ENCODE measurements around the gene TRIM63.
A peak's percentile ranks its signal among the peaks of the same experiment; 100 is the strongest.
"Not testable (repeated sequence)": the region's sequence is repeated elsewhere in the genome, so short reads cannot be mapped to it uniquely, and the experiment has no call there.

Gene TRIM63

DNA sequence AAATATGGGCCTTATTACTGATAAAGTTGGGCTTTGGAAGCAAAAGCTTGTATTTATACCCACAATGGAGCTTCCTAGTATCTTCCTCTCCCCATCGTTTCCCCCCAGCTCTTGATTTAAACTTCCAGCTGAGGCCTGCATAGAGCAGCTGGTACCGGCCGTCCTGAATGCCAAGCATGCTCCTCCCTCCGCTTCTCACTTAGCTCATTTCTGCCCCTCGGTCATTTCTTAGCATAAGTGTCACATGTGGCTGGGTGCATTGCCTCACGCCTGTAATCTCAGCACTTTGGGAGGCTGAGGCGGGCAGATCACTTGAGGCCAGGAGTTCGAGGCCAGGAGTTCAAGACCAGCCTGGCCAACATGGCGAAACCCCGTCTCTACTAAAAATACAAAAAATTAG is 32.8 kb upstream of the TRIM63 start:
- not testable (repeated sequence) for H3K4me3 ChIP-seq (ENCODE audit: extremely low read depth, insufficient read depth, low read length, poor library complexity, severe bottlenecking); H3K27ac ChIP-seq (ENCODE audit: low read depth, low read length, severe bottlenecking); H3K36me3 ChIP-seq (ENCODE audit: control insufficient read depth, insufficient read depth, low read length); H3K9me3 ChIP-seq (ENCODE audit: control insufficient read depth, low read length)
- H3K4me1 ChIP-seq (ENCODE audit: control insufficient read depth, insufficient read depth, low read length, poor library complexity, severe bottlenecking) = peaks cover 24% of the 10 kb centered on the region
- 76 to 86% methylated on average over 5 to 7 of the region's 10 CpGs for WGBS, 2 experiments (ENCODE audit: insufficient coverage in 2 of 2)

DNA sequence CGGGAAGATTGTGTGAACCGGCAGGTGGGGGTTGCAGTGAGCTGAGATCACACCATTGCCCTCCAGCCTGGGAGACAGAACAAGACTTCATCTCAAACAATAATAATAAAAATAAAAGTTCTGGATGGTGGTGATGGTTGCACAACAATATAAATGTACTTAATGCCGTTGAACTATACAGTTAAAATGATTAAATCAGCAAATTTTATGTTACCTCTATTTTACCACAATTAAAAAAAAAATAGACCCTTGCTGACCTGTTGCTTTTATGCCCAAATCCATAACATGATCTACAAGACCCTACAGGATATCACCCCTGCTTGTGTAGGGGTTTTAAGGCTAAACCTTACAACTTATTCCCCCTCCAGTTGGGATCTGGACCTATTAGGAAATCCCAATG is 32.4 kb upstream of the TRIM63 start:
- no peak overlapping the region for H3K4me3 ChIP-seq (ENCODE audit: extremely low read depth, insufficient read depth, low read length, poor library complexity, severe bottlenecking)
- H3K36me3 ChIP-seq (ENCODE audit: control insufficient read depth, insufficient read depth, low read length) = no peaks in the 10 kb centered on the region
- WGBS, 2 experiments (ENCODE audit: insufficient coverage in 2 of 2) = no CpG with 5 or more reads among the region's 3 CpGs
- H3K4me1 ChIP-seq (ENCODE audit: control insufficient read depth, insufficient read depth, low read length, poor library complexity, severe bottlenecking) = peaks cover 24% of the 10 kb centered on the region
- H3K9me3 ChIP-seq (ENCODE audit: control insufficient read depth, low read length) = no peaks in the 10 kb centered on the region
- H3K27ac ChIP-seq (ENCODE audit: low read depth, low read length, severe bottlenecking) = no peak overlapping the region

DNA sequence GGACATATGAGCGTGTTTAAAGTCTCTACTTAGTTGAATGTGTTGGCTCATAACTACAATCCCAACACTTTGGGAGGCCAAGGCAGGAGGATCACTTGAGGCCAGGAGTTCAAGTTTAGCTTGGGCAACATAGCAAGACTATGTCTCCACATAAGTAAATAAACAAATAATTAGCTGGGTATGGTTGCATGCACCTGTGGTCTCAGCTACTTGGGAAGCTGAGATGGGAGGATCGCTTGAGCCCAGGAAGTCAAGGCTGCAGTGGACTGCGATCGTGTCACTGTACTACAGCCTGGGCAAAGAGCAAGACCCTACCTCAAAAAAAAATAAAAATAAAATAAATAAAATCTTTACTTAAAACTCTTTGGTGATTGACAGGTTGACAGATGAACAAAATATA is 31.2 kb upstream of the TRIM63 start:
- Histone ChIP-seq H3K4me3 (ENCODE audit: extremely low read depth, insufficient read depth, low read length, poor library complexity, severe bottlenecking) (no peak overlapping the region), H3K27ac (ENCODE audit: low read depth, low read length, severe bottlenecking) (no peak overlapping the region), H3K4me1 (ENCODE audit: control insufficient read depth, insufficient read depth, low read length, poor library complexity, severe bottlenecking) (peaks cover 33% of the 10 kb centered on the region), H3K36me3 (ENCODE audit: control insufficient read depth, insufficient read depth, low read length) (no peaks in the 10 kb centered on the region), H3K9me3 (ENCODE audit: control insufficient read depth, low read length) (no peaks in the 10 kb centered on the region)
- WGBS, 2 experiments (ENCODE audit: insufficient coverage in 2 of 2) = 60 to 100% methylated on average over 1 of the region's 4 CpGs

- H3K9me3 ChIP-seq (ENCODE audit: control insufficient read depth, low read length) = no peaks in the 10 kb centered on the region
- no peaks in the 10 kb centered on the region for H3K36me3 ChIP-seq (ENCODE audit: control insufficient read depth, insufficient read depth, low read length)
- H3K4me1 ChIP-seq (ENCODE audit: control insufficient read depth, insufficient read depth, low read length, poor library complexity, severe bottlenecking) = peaks cover 37% of the 10 kb centered on the region
- no peak overlapping the region for H3K4me3 ChIP-seq (ENCODE audit: extremely low read depth, insufficient read depth, low read length, poor library complexity, severe bottlenecking)
- peak overlapping the region; percentile 17 for H3K27ac ChIP-seq (ENCODE audit: low read depth, low read length, severe bottlenecking)
Observed at GRCh38 chr1:26097696-26098095, 30.3 kb upstream of the TRIM63 start.

DNA sequence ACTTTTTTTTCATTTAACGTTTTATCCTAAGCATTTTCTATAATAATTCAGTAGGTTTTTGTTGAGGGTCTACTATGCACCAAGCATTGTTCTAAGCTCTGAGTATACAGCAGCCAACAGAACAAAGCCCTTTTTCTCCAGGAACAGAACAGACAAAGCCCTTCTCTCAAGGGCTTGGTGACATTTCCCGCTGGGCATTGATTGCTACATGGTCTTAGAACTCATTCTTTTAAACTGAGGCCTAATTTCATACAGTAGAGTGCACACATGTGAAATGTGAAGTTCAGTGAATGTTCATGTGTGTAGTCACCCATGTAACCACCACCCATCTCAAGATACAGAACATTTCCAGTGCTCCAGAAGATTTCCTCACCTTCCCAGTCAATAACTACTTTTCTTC is 29.0 kb upstream of the TRIM63 start:
- H3K4me3 ChIP-seq (ENCODE audit: extremely low read depth, insufficient read depth, low read length, poor library complexity, severe bottlenecking) = no peak overlapping the region
- H3K27ac ChIP-seq (ENCODE audit: low read depth, low read length, severe bottlenecking) = no peak overlapping the region
- H3K4me1 ChIP-seq (ENCODE audit: control insufficient read depth, insufficient read depth, low read length, poor library complexity, severe bottlenecking) = peaks cover 24% of the 10 kb centered on the region
- no CpG with 5 or more reads among the region's 2 CpGs for WGBS, 2 experiments (ENCODE audit: insufficient coverage in 2 of 2)
- H3K9me3 ChIP-seq (ENCODE audit: control insufficient read depth, low read length) = no peaks in the 10 kb centered on the region
- no peaks in the 10 kb centered on the region for H3K36me3 ChIP-seq (ENCODE audit: control insufficient read depth, insufficient read depth, low read length)

- Histone ChIP-seq H3K4me3 (ENCODE audit: extremely low read depth, insufficient read depth, low read length, poor library complexity, severe bottlenecking) (no peak overlapping the region), H3K4me1 (ENCODE audit: control insufficient read depth, insufficient read depth, low read length, poor library complexity, severe bottlenecking) (peaks cover 23% of the 10 kb centered on the region), H3K36me3 (ENCODE audit: control insufficient read depth, insufficient read depth, low read length) (no peaks in the 10 kb centered on the region), H3K9me3 (ENCODE audit: control insufficient read depth, low read length) (no peaks in the 10 kb centered on the region), H3K27ac (ENCODE audit: low read depth, low read length, severe bottlenecking) (peak overlapping the region; percentile 6)
- 17 to 42% methylated on average over 7 to 9 of the region's 17 CpGs for WGBS, 2 experiments (ENCODE audit: insufficient coverage in 2 of 2)
Observed at GRCh38 chr1:26094677-26095383, 27.4 kb upstream of the TRIM63 start.

DNA sequence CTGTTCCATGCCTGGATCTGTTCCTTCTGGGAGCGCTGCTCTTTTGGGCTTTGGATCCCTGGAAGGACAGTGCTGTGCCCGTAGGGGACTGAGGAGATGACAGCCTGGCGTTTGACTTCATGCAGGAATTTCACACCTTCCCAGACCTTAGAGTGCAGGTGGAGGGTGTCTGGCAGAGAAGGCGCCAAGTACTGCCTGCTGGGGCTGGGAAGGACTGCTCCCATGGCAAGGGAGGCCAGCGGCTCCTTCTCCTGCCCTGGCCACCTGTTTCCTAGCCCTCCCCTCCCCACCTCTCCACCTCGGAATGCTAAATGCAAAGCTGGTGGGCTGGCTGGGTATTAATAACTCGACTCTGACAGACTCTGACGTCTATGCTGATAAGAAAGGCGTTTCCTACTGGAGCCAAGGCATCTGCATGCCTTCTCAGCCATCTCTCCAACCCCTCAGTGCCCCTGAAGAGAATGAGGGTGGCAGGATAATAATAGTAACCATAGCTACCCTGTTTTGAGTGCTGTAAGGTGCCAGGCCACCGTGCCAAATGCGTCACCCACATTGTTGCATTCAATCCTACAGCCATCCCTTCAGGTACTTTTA is 26.7 kb upstream of the TRIM63 start:
- 16 to 23% methylated on average over 3 of the region's 11 CpGs for WGBS, 2 experiments (ENCODE audit: insufficient coverage in 2 of 2)

DNA sequence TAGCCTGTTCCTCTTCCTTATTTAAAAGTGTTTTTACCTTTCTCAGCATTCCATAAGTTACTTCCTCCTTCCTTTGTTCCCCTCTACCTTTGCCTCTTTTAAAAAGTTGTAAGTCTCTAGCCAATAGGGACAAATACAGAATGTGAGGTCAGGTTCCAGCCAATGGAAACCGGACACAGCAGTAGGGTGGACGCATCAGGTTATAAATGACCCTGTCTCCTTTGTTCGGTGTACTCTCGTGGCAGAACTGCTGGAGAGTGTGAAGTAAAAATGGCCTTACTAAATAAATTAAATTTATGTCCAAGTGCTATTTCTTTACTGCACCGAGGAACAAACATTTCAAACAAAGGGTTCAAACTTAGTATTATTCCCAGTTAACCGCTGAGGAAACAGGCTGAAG is 26.1 kb upstream of the TRIM63 start:
- 50 to 63% methylated on average over 1 to 4 of the region's 6 CpGs for WGBS, 2 experiments (ENCODE audit: insufficient coverage in 2 of 2)
- not testable (repeated sequence) for H3K9me3 ChIP-seq (ENCODE audit: control insufficient read depth, low read length); H3K4me3 ChIP-seq (ENCODE audit: extremely low read depth, insufficient read depth, low read length, poor library complexity, severe bottlenecking); H3K27ac ChIP-seq (ENCODE audit: low read depth, low read length, severe bottlenecking); H3K36me3 ChIP-seq (ENCODE audit: control insufficient read depth, insufficient read depth, low read length)
- H3K4me1 ChIP-seq (ENCODE audit: control insufficient read depth, insufficient read depth, low read length, poor library complexity, severe bottlenecking) = peaks cover 23% of the 10 kb centered on the region

More for the DNA sequence above, 26.7 kb upstream of the TRIM63 start:
- Histone ChIP-seq H3K36me3 (ENCODE audit: control insufficient read depth, insufficient read depth, low read length) (no peaks in the 10 kb centered on the region), H3K4me3 (ENCODE audit: extremely low read depth, insufficient read depth, low read length, poor library complexity, severe bottlenecking) (no peak overlapping the region), H3K9me3 (ENCODE audit: control insufficient read depth, low read length) (no peaks in the 10 kb centered on the region), H3K4me1 (ENCODE audit: control insufficient read depth, insufficient read depth, low read length, poor library complexity, severe bottlenecking) (peaks cover 23% of the 10 kb centered on the region), H3K27ac (ENCODE audit: low read depth, low read length, severe bottlenecking) (peak overlapping the region; percentile 6)

DNA sequence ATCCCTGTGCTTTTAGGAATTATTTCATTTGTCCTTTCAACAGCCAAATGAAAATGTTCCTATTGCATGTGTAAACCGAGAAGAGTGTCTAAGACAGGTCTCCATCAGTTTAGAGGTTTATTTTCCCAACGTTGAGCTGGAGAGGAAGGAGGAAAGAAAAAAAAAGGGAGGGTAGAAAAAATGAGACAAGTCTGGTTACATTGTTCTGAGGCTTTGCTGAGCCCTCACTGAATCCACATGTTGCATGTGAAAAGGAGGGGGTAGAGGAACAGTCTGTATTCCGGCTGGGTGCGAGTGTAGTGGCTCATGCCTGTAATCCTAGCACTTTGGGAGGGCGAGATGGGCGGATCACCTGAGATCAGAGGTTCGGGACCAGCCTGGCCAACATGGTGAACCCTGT is 25.0 kb upstream of the TRIM63 start:
- Histone ChIP-seq H3K9me3 (ENCODE audit: control insufficient read depth, low read length) (no peaks in the 10 kb centered on the region), H3K4me1 (ENCODE audit: control insufficient read depth, insufficient read depth, low read length, poor library complexity, severe bottlenecking) (peaks cover 19% of the 10 kb centered on the region), H3K36me3 (ENCODE audit: control insufficient read depth, insufficient read depth, low read length) (no peaks in the 10 kb centered on the region), H3K27ac (ENCODE audit: low read depth, low read length, severe bottlenecking) (no peak overlapping the region), H3K4me3 (ENCODE audit: extremely low read depth, insufficient read depth, low read length, poor library complexity, severe bottlenecking) (no peak overlapping the region)
- 78 to 80% methylated on average over 4 of the region's 7 CpGs for WGBS, 2 experiments (ENCODE audit: insufficient coverage in 2 of 2)

- Histone ChIP-seq H3K27ac (ENCODE audit: low read depth, low read length, severe bottlenecking) (no peak overlapping the region), H3K4me1 (ENCODE audit: control insufficient read depth, insufficient read depth, low read length, poor library complexity, severe bottlenecking) (peaks cover 13% of the 10 kb centered on the region), H3K36me3 (ENCODE audit: control insufficient read depth, insufficient read depth, low read length) (no peaks in the 10 kb centered on the region), H3K4me3 (ENCODE audit: extremely low read depth, insufficient read depth, low read length, poor library complexity, severe bottlenecking) (no peak overlapping the region), H3K9me3 (ENCODE audit: control insufficient read depth, low read length) (no peaks in the 10 kb centered on the region)
- WGBS, 2 experiments (ENCODE audit: insufficient coverage in 2 of 2) = 88 to 97% methylated on average over 3 of the region's 3 CpGs
Observed at GRCh38 chr1:26090893-26091292, 23.5 kb upstream of the TRIM63 start.

DNA sequence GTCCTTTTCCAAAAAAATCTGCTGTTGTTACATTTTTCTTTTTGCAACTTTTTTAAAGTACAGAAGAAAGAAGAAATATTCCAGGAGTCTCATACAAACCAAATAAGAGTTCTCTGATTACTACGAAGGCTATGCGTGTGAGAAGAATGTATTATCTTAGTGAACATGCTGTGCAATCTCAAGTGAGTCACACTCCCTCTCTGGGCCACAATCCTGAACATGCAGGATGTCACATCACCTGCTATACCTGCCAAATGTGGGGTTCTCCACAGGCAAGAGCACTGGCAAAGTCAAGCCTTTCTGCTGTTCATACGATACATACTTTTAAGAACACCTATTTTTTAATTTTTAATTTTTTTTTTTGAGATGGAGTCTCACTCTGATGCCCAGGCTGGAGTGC is 21.7 kb upstream of the TRIM63 start:
- WGBS, 2 experiments (ENCODE audit: insufficient coverage in 2 of 2) = no CpG with 5 or more reads among the region's 3 CpGs
- no peak overlapping the region for H3K27ac ChIP-seq (ENCODE audit: low read depth, low read length, severe bottlenecking)

More for the DNA sequence above, 21.7 kb upstream of the TRIM63 start:
- no peaks in the 10 kb centered on the region for H3K9me3 ChIP-seq (ENCODE audit: control insufficient read depth, low read length)
- peaks cover 8% of the 10 kb centered on the region for H3K4me1 ChIP-seq (ENCODE audit: control insufficient read depth, insufficient read depth, low read length, poor library complexity, severe bottlenecking)
- no peak overlapping the region for H3K4me3 ChIP-seq (ENCODE audit: extremely low read depth, insufficient read depth, low read length, poor library complexity, severe bottlenecking)
- H3K36me3 ChIP-seq (ENCODE audit: control insufficient read depth, insufficient read depth, low read length) = no peaks in the 10 kb centered on the region

All from mesodermal cell (in vitro differentiated cells).